GM21737 (cell line): Measurements from ENCODE around the gene SRPK3.

ENCODE experiments used
- ATAC-seq: cut with Tn5 transposase; IDR thresholded peaks from one replicate; pipeline ENCODE4 v1.9.1; 2021; ENCODE audit warnings: mild to moderate bottlenecking, moderate library complexity; ENCODE audit not compliant: unreplicated experiment

Gene SRPK3

GRCh38 chrX:153828723-153829548, 48.1 kb downstream of the SRPK3 start:
- no peak for ATAC-seq

DNA sequence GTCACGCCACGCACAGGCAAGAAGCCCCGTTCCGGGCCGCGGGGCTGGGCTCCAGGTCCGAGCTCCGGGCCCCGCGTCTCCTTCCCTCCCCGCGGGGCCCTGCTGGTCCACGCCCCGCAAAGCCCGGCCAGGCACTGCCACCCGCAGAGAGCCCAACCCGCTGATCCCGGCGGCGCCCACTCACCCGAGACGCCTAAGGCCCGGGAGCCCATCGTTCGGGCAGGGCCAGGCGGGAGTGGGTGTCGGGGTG, 48.6 kb downstream of the SRPK3 start:
- no peak for ATAC-seq

GRCh38 chrX:153829799-153830639, 49.2 kb downstream of the SRPK3 start, which contains the start of gene PDZD4:
TSS of gene PDZD4 (minus strand) at chrX:153830544. CDS start at chrX:153830298, 246 bp downstream.
- no peak for ATAC-seq

DNA sequence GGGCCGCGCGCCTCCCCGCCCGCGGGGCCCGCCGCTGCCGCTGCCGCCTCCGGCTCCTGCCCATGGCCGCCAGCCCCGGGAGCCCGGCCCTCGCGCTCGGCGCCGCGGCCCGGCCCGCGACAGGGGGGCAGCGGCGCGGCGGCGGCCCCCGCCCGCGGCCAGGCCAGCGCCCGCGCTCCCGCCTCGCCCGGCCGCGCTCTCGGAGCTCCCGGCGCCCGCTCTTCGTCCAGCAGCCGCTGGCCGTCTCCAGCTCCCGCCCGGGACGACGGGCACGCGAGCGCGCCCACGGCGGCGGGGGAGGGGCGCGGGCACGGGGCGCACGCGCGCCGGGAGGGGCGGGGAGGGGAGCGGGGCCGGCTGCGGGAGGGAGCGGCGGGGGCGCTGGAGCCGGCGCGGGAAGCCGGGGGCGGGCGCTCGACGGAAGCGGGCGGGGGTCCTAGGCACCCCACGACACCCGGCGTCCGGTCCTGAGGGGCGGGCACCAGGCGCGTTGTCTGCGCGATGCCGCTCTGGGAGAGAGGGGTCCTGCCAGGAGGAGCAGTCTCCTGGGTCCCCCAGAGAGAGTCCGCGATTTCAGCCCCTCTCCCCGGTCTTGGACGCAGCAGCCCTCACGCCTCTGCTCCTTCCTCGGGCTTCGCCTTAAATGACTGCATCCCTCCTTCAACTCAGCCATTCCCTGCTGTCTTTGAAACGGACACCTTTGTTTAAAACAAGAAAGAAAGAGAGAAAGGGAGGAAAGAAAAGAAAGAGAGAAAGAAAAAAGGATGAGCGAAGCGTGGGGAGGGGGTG, 50.0 kb downstream of the SRPK3 start:
- no peak for ATAC-seq

DNA sequence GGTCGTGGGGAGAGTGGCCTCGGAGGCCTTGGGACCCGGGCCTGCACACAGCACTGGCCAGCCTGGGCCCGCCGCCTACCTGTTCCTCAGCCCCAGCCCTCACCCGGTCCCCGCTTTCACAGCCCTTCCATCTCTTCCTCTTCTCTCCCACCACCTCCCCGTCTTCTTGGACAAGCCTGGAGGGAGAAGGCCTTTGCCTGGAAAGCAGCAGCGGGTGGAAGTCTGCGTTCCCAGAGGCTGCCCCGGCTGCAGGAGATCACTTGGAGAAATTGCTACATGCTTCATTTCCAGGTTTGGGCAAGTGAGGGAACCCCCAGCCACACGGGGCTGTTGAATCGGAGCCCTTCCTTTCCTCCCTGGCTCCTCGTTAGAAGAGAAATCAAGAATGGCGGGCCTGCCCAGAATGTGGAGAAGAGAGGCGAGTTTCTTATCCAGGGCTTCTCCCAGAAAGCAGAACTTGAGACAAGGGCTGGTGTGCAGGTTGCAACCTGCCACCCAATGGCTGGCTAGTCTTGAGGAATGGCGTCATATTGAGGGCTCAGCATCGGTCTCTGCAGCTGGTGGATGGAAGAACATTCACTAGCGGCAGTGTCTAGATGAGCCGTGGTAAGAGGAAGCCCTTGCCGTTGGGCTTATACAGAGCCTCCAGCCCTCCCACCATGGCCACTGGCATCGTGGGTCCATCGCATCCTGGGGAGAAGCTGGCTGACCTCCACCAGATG, 50.7 kb downstream of the SRPK3 start:
- ATAC-seq: no peak

DNA sequence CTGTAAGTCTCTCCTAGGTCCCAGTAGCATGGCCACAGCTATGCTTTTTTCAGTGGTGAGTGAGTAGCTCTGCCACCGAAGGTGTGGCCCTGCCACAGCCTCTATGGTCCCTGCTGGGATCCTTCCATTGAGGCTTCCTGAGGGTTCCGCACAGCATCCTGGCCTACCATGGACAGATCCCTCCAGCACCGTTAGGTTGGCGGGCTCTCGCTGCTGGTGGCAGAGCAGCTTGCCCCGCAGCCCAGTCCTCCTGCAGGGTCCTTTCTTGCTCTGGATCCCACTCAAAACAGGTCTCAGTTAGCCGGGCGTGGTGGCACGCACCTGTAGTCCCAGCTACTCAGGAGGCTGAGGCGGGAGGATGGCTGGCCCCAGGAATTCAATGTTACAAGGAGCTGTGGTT, 51.9 kb downstream of the SRPK3 start:
- no peak for ATAC-seq
